RCC 7860 (cell line): ENCODE measurements around the gene TSACC.

ENCODE experiments used
- DNase-seq: peaks from one replicate; pipeline ENCODE4 v3.0.0-alpha.2; 2015; ENCODE audit warnings: low spot score
- FAIRE-seq: peaks from 2 replicates; lab custom pipeline; 2012; peaks lifted over from hg19 to GRCh38; lab: Jason Lieb, UNC

Gene TSACC

GRCh38 chr1:156391701-156392100 is 53.4 kb downstream of the TSACC start:
- FAIRE-seq, result no peak
- DNase-seq, result no peak

- FAIRE-seq (no peak), DNase-seq (no peak)
These were observed 54.1 kb downstream of the TSACC start for GRCh38 chr1:156392452-156392853.

GRCh38 chr1:156393095-156393494 is 54.8 kb downstream of the TSACC start:
- DNase-seq (no peak), FAIRE-seq (no peak)

GRCh38 chr1:156394082-156394481 is 55.8 kb downstream of the TSACC start:
- FAIRE-seq, result no peak
- DNase-seq, result no peak

GRCh38 chr1:156394835-156395461 is 56.6 kb downstream of the TSACC start:
- DNase-seq (no peak), FAIRE-seq (no peak)
